Measurements from ENCODE around the gene EVPLL. TPM values are rescaled to one million over a fixed set of nuclear protein-coding genes. Genes with fewer than 3 reads are reported as not detected.
"Not testable (repeated sequence)": the region's sequence is repeated elsewhere in the genome, so short reads cannot be mapped to it uniquely, and the experiment has no call there.

EVPLL gene
- total RNA-seq, 1 experiment from 2014 or later: not detected

GRCh38 chr17:18379246-18380146 is 1.9 kb downstream of the EVPLL start:
- DNase-seq (ENCODE audit: low read depth): no peak

DNA sequence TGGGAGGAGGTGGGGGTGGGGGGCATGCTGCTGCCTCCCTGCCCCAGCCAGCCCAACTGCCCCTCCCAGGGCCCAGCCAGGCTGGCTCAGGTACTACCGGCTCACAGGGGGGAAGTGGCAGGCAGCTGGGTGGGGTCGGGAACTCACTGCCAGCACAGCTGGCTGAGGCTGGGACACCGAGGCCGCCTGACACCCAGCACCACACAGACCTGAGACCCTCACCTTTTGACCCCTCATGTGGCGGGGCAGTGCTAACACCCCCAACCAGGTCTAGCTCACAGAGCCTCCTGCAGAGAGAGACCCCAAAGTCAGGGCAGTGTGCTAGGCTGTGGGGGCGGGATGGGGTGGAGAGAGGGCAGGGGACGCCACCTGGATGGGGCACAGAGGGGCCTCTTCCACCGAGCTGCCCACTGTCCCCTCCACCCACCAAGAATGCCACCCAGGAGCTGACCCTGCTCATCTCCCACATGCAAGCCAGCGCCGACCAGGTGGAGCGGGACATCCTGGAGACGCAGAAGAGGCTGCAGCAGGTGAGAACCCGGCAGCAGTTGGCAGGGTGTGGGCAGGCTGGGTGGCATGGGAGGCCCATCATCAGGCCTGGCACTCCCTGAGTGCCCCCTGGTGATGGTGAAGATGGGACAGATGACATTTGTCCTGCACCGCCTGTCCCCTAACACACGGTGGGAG is 3.0 kb downstream of the EVPLL start:
- no peak for DNase-seq (ENCODE audit: low read depth)

DNA sequence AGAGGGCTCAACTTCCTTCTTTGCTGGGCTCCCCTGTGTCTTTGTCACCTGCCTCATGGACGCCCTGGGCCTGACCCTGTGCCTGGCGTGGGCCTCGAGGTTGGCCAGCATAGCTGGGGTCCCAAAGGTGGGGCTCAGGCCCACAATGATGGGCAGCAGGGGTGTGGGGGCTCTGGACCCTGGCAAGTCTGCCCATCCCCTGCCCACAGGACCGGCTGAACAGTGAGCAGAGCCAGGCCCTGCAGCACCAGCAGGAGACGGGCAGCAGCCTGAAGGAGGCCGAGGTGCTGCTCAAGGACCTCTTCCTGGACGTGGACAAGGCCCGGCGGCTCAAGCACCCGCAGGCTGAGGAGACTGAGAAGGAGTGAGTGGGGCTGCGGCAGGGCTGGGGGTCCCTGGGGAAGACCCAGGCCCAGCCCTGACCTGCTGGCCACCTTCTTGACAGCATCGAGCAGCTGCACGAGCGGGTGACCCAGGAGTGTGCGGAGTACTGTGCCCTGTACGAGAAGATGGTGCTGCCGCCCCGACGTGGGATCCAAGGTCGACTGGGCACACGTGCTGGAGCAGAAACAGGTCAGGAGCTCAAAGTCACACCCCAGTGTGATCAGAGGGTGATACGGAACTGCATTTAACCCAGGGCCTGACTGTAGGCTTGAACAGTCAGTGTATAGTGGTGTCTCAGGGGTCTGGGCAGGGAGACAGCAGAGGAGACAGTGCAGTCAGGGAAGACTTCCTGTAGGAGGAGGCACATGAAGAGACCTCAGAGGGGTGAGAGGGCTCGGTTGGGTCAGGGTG is 3.8 kb downstream of the EVPLL start:
- no peak for DNase-seq (ENCODE audit: low read depth)

- no peak for DNase-seq (ENCODE audit: low read depth)
These were observed 4.3 kb downstream of the EVPLL start for GRCh38 chr17:18381953-18382245.

DNA sequence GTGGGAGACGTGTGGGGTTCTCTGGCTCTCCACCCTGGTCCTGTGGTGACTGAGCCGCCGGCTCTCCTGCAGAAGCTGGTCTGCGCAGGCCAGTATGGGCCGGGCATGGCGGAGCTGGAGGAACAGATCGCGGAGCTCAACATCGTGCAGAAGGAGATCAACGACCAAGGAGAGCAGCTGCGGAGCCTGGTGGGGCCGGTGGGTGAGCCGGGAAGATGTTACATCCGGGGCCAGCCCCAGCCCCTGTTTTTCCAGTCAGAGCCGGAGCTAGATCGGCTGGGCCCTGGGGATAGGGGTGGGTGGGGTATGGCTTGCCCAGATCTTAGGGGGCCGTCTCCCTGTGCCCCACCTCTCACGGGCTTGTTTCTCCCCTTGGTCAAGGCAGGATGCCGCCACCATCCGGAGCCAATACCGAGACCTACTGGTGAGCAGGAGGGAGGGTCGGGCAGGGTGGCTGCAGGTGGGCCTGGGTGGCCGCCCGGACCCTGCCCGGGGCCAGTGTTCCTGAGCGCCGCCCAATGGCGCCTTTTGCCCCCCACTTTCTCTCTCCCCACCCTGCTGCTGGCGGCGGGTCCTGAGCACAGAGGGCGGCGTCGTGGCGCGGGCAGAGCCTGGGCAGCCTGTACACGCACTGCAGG is 5.0 kb downstream of the EVPLL start:
- DNase-seq (ENCODE audit: low read depth): no peak

- not testable (repeated sequence) for DNase-seq (ENCODE audit: low read depth)
These were observed 5.5 kb downstream of the EVPLL start for GRCh38 chr17:18383079-18383481.

- DNase-seq (ENCODE audit: low read depth): not testable (repeated sequence)
These were observed 6.7 kb downstream of the EVPLL start for GRCh38 chr17:18384271-18384670.

GRCh38 chr17:18387583-18387982 is 10.0 kb downstream of the EVPLL start:
- not testable (repeated sequence) for DNase-seq (ENCODE audit: low read depth)

GRCh38 chr17:18388266-18388665 is 10.7 kb downstream of the EVPLL start:
- DNase-seq (ENCODE audit: low read depth): not testable (repeated sequence)

- DNase-seq (ENCODE audit: low read depth): not testable (repeated sequence)
These were observed 11.2 kb downstream of the EVPLL start for GRCh38 chr17:18388728-18389127.

DNA sequence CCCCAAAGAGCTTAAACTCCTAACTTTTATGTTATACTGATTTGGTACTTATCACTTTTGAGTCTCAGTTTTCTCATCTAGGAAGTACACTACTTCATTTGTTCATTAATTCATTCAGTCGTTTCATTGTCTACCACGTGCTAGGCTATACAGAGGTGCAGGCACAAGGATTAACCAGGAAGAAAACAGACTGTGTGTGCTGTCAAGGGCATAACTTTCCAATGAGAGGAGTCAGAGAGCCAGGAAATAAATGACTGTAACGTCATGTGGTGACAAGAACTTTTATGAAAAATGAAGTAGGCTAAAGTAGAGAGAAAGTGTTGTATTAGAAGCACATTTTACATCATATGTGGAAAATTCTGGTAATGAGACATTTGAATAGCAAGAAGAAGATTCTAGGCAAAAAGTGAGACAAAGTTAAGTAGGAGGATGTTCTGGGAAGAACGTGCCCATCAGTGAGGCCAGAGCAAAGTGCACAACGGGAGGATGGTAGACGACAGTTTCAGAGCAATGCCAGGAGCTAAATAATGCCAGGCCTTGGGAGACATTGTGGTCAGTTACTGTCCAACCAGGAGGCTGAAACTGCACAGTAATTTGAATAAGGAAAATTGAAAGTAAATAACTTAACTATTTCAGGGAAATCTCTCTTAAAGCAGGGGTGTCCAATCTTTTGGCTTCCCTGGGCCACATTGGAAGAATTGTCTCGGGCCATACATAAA is 24.5 kb downstream of the EVPLL start:
- DNase-seq (ENCODE audit: low read depth): not testable (repeated sequence)

- DNase-seq (ENCODE audit: low read depth): not testable (repeated sequence)
These were observed 25.6 kb downstream of the EVPLL start for GRCh38 chr17:18403166-18403565.

DNA sequence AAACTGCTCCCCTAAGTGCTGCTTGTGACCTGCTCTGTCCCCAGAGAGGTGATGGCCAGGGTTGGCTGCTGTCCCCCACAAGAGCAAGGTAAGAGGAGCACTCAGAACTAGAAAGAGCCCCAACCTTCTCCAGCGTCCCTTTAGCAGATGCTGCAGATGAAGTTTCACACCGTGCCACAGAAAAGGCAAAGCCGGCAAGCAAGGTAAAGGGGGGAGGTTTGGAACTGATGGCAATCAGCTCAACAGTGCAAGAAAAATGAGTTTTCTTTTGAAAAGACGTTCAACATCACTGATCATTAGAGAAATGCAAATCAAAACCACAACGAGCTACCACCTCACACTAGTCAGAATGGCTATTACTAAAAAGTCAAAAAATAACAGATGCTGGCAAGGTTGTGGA is 26.0 kb downstream of the EVPLL start:
- not testable (repeated sequence) for DNase-seq (ENCODE audit: low read depth)

GRCh38 chr17:18408906-18409305 is 31.3 kb downstream of the EVPLL start:
- DNase-seq (ENCODE audit: low read depth): not testable (repeated sequence)

- DNase-seq (ENCODE audit: low read depth): not testable (repeated sequence)
These were observed 31.7 kb downstream of the EVPLL start for GRCh38 chr17:18409321-18409720.

DNA sequence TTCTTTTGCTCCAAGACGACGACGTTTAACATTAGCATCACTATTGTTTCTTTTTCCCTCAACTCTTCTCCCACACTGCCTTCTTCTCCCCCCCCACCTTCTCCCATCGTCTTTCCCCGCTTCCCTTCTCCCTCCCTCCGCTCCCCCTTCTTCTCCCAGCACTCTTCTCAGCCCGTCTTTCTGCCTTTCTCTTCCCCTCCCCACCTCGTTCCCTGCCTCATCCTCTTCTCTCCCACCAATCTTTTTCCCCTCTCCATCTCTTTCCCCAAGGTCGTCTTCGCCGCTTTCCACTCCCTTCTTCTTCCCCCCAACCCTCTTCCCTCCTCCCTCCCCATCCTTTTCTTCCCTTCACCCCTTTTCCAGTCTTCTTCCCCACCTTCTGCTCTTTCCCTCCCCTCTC is 33.2 kb downstream of the EVPLL start:
- DNase-seq (ENCODE audit: low read depth): peak; percentile 1

DNA sequence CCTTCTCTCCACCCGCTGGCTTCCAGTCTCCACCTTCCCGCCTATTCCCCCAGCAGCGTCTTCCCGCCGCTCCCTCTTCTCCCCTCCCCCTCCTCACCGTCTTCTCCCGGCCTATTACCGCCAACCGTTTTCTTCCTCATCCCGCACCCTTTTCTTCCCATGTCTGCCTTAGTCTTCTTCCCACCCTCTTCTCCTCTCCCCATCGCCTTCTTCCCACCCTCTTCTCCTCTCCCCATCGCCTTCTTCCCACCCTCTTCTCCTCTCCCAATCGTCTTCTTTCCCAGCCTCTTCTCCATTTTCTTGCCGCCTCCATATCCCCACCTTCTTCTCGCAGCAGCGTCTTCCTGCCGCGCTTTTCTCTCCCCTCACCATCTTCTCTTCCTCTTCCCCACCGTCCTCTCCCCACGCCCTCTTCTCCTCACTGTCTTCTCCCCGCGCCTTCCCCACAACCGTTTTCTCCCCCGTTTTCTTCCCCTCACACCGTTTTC is 33.8 kb downstream of the EVPLL start:
- peak; percentile 28 for DNase-seq (ENCODE audit: low read depth)

DNA sequence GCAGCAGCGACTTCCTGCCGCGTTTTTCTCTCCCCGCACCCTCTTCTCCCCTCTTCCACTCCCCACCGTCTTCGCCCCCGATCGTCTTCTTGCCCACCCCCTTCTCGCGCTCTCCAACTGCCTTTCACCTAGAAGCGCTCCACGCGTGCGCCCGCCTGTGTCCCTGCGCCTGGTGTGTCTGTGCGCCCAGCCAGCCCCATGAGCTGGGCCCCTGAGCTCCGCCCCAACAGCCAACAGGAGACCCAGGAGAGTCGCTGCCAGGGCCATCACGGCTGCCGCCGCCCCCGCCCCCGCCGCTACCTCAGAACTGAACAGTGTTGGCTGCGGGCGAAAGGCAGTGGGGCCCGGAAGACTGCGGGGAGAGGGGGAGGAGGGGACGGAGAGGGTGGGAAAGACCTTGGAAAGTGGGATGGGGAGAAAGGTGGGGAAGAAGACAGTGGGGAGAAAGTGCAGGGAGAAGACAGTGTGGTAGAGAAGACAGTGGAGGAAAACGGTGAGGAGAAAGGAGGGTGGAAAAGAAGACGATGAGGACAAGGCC is 34.5 kb downstream of the EVPLL start:
- not testable (repeated sequence) for DNase-seq (ENCODE audit: low read depth)

DNA sequence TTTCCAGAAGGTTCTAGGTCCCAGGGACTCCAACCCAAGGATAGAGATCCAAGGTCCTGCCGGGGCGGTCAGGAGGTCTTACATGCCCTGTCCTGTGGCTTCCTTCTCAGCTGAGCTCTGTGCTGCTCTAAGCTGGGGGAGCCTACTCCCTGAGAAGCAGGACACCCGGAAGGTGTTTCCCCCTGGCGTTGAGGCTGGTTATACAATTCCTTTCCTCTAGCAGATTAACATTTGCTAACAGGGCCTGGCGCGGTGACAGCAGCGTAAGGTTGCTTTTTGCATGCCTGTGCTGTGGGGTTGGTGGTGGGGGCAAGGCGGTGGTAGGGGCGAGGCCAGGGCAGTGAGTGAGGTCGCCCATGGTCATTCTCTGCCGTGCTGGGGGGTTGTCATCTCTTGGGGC is 43.9 kb downstream of the EVPLL start:
- not testable (repeated sequence) for DNase-seq (ENCODE audit: low read depth)

DNA sequence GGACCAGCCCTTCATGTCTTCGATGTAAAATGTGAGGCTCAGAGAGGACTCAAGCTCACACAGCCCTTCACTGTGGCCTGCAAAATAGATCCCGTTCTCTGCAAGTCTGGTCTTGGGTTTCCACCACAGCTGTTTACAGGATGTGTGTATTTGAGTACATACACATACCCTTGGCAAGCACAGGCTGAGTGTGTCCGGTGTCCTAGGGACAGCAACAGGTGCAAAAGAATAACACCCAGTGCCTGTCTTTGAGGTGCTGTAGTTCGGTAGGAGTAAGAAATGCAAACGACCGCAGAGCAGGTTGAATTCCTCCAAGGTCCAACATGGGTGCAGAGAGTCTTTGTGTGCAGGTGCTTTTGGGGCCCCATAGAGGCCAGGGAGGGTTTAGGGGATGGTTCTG is 44.9 kb downstream of the EVPLL start:
- DNase-seq (ENCODE audit: low read depth): not testable (repeated sequence)
